Activated T-cell treated with anti-CD3 and anti-CD28 coated beads, Interleukin-2, amount 50 U/mL, for 72 hours (primary cell): ENCODE data around the gene TCEA2. TPM values are rescaled to one million over a fixed set of nuclear protein-coding genes. Genes with fewer than 3 reads are reported as not detected.

Source experiments
- ATAC-seq, 2 donors: fragments of 150-1000 bp; cut with Tn5 transposase; replicated peaks in 1 of 2; 2 replicates each; pipeline ENCODE4 v1.10.0; 2021; ENCODE audit warnings: moderate library complexity in 2 of 2, mild to moderate bottlenecking in 1 of 2
- DNase-seq, 2 donors: peaks; one replicate each; pipeline ENCODE4 v3.0.0; 2021 to 2022; ENCODE audit warnings: mixed read lengths in 1 of 2
- H3K27ac Mint-ChIP-seq: one replicate; pipeline ENCODE4 v1.8.0; 2022; ENCODE audit warnings: mild to moderate bottlenecking, moderate library complexity, mixed read lengths
- H3K27me3 Mint-ChIP-seq: one replicate; pipeline ENCODE4 v1.8.0; 2022; ENCODE audit warnings: low read depth, mixed read lengths
- H3K36me3 Mint-ChIP-seq, 2 donors: one replicate each; pipeline ENCODE4 v1.8.0; 2022; ENCODE audit warnings: mixed read lengths in 2 of 2, mild to moderate bottlenecking in 1 of 2; ENCODE audit not compliant: insufficient read depth in 2 of 2
- H3K4me1 Mint-ChIP-seq: one replicate; pipeline ENCODE4 v1.8.0; 2022; ENCODE audit warnings: low read depth, mixed read lengths
- H3K4me3 Mint-ChIP-seq, 2 donors: one replicate each; pipeline ENCODE4 v1.8.0; 2022; ENCODE audit warnings: mild to moderate bottlenecking in 2 of 2, mixed read lengths in 2 of 2, moderate library complexity in 2 of 2
- H3K9me3 Mint-ChIP-seq, 2 donors: one replicate each; pipeline ENCODE4 v1.8.0; 2022; ENCODE audit warnings: mixed read lengths in 2 of 2
- total RNA-seq, 2 donors: library from RNA; stranded (reverse); gene quantifications; one replicate each; pipeline ENCODE4 v1.2.3, GENCODE V29; 2022

TCEA2 gene
- total RNA-seq, 2 donors from 2014 or later = 55.5 to 61.6 TPM

DNA sequence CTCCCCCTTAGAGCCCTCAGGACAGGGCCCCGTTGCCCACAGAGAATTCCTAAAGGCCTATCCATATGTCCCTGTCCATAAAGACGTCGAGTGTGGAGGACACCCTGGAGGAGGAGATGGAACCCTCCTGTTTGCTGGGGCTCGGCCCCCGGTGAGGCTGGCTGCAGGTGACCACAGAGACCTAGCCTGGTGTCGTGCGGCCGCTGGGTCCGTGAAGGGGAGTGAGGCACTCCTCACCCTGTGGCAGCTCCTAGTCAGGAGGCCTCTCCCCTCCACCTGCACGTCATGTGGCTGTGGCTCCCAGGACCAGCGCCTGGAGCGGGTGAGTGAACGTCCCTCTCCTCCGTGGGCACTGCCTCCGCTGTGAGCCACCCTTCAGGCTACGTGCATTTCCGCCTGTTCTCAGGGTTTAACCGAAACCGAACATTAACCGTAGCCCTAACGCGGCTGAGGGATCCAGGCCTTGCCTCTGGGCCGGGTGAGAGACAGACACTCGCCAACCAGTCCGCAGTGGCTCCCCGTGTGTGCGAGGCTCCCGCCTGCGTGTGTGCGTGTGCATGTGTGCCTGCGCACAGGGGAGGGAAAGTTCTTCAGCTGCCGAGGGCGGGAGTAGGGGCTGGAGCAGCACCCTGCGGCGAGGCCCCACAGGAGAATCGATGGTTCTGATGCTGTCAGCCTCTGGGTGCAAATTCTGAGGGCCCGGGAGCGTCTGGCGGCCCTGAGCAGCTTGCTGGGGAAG is 5.9 kb upstream of the TCEA2 start:
- peak; percentile 35 to 51 for ATAC-seq
- Mint-ChIP-seq H3K4me3 (peak overlapping the region; percentile 65 to 68), H3K9me3 (no peaks in the 10 kb centered on the region), H3K27me3 (peaks cover 9% of the 10 kb centered on the region), H3K36me3 (no peaks in the 10 kb centered on the region), H3K27ac (no peak overlapping the region), H3K4me1 (peaks cover 26% of the 10 kb centered on the region)
- DNase-seq = no peak

DNA sequence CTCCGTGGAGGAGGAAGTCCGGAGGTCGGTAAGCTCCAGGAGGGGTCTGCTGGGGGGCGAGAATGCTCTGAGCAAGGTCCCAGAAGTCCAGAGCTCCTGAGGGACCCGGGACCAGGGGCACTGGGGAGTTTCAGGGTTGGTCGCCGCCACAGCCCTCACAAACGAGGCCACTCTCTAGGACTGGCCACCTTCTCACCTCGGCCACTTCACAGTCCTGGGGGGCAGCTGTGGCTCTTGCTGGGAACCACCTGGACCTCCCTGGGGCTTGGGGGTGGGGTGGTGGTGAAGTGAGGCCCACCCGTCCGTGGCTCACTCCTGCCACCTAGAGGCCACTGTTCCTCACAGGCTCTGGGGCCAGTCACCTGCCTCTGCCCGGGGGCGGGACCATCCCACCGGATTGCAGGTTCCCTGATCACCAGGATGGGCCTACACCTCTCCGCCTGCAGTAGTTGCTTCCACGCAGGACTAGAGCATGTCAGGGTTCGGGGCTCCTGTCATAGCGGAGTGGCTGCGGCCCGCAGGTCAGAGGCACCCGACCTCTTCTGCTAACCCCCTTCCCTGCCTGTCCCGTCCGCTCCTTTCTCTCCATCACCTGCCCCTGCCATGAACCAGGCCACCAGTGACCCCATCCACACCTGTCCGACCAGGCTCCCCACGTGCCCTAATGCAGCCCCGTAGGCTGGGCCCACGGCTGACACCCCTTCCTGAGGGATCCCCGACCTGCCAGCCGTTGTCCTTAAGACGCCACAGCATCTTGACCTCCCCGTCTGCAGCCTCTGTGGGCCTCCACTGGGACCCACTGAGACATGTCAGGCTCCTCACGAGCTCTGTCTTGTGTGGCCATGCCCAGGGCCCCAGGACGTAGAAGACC is 5.1 kb upstream of the TCEA2 start:
- Mint-ChIP-seq H3K27ac (no peak overlapping the region), H3K4me3 (peak overlapping the region; percentile 65 to 68), H3K9me3 (no peaks in the 10 kb centered on the region), H3K36me3 (no peaks in the 10 kb centered on the region), H3K4me1 (peaks cover 31% of the 10 kb centered on the region), H3K27me3 (peaks cover 9% of the 10 kb centered on the region)
- DNase-seq (peak; percentile 87 to 89), ATAC-seq (peak; percentile 78 to 83)

DNA sequence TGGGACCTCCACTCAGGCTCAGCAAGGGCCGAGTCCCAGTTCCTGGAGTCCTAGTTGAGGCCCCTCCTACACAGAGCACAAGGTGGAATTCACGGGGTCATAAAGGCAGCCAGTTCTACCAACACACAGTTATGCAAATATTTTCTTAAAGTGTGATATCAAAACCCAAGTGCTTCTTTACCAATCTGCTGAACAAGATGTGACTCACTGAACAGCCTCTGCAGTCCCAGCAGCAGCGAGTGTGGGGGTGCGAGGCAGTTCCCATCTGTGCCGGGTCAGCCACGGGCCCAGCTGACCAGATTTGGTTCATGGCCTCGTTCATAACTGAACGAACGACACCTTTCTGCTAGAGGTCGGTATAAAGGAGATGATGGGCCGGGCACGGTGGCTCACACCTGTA is 4.5 kb upstream of the TCEA2 start:
- Mint-ChIP-seq H3K4me1 (peaks cover 32% of the 10 kb centered on the region), H3K9me3 (no peaks in the 10 kb centered on the region), H3K36me3 (no peaks in the 10 kb centered on the region), H3K27ac (no peak overlapping the region), H3K4me3 (peak overlapping the region; percentile 61 to 63), H3K27me3 (peaks cover 3% of the 10 kb centered on the region)
- no peak for ATAC-seq
- no peak for DNase-seq

GRCh38 chr20:64062276-64062595 is 762 bp upstream of the TCEA2 start:
- ATAC-seq = no peak
- Mint-ChIP-seq H3K4me1 (peaks cover 66% of the 10 kb centered on the region), H3K4me3 (peak overlapping the region; percentile 84 to 95), H3K36me3 (no peaks in the 10 kb centered on the region), H3K9me3 (no peaks in the 10 kb centered on the region), H3K27me3 (no peaks in the 10 kb centered on the region), H3K27ac (no peak overlapping the region)
- DNase-seq = no peak

GRCh38 chr20:64063389-64064144 is 569 bp downstream of the TCEA2 start:
- Mint-ChIP-seq H3K4me3 (peak overlapping the region; percentile 84 to 95), H3K4me1 (peaks cover 58% of the 10 kb centered on the region), H3K9me3 (no peaks in the 10 kb centered on the region), H3K27me3 (no peaks in the 10 kb centered on the region), H3K27ac (peak overlapping the region; percentile 3), H3K36me3 (no peaks in the 10 kb centered on the region)
- DNase-seq (peak; percentile 54 to 55), ATAC-seq (no peak)

GRCh38 chr20:64064145-64064698 is 1.2 kb downstream of the TCEA2 start:
- H3K36me3 Mint-ChIP-seq = no peaks in the 10 kb centered on the region

GRCh38 chr20:64065062-64065973 is 2.3 kb downstream of the TCEA2 start:
- ATAC-seq (no peak), DNase-seq (no peak)
- Mint-ChIP-seq H3K4me3 (peak overlapping the region; percentile 65 to 71), H3K36me3 (no peaks in the 10 kb centered on the region), H3K27ac (peak overlapping the region; percentile 22), H3K4me1 (peaks cover 51% of the 10 kb centered on the region), H3K27me3 (no peaks in the 10 kb centered on the region), H3K9me3 (no peaks in the 10 kb centered on the region)

More at GRCh38 chr20:64064145-64064698, 1.2 kb downstream of the TCEA2 start:
- DNase-seq = no peak
- peak overlapping the region; percentile 84 to 95 for H3K4me3 Mint-ChIP-seq
- H3K9me3 Mint-ChIP-seq = no peaks in the 10 kb centered on the region
- no peaks in the 10 kb centered on the region for H3K27me3 Mint-ChIP-seq
- H3K4me1 Mint-ChIP-seq = peaks cover 55% of the 10 kb centered on the region
- no peak overlapping the region for H3K27ac Mint-ChIP-seq
- ATAC-seq = no peak

DNA sequence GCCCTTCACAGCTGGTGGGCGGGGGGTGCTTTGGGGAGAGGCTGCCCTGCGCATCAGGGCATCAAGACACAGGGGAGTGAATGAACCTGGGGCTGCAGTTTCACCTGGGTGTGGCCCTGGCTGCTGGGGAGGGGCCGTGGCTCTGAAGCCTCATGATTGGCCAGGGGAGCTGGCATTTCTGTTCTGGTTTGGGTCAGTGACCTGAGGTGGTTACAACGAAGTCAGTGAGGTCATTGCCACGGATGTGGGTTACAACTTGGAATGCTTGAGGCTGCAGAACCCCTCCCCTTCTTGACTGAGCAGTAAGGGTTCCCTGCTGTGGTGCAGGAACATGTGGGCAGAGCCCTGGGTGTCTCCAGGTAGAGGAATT is 3.0 kb downstream of the TCEA2 start:
- Mint-ChIP-seq H3K36me3 (no peaks in the 10 kb centered on the region), H3K9me3 (no peaks in the 10 kb centered on the region), H3K4me1 (peaks cover 51% of the 10 kb centered on the region), H3K4me3 (peak overlapping the region; percentile 65 to 71), H3K27me3 (no peaks in the 10 kb centered on the region), H3K27ac (peak overlapping the region; percentile 70)
- DNase-seq (peak; percentile 84), ATAC-seq (peak; percentile 72 to 77)

- DNase-seq = no peak
- Mint-ChIP-seq H3K4me3 (peak overlapping the region in 1 of 2 donors; percentile 6), H3K9me3 (no peaks in the 10 kb centered on the region), H3K4me1 (peaks cover 46% of the 10 kb centered on the region), H3K36me3 (peaks cover 0 to under 1% of the 10 kb centered on the region in 2 donors), H3K27me3 (no peaks in the 10 kb centered on the region), H3K27ac (no peak overlapping the region)
- no peak for ATAC-seq
These were observed 4.1 kb downstream of the TCEA2 start for GRCh38 chr20:64067005-64067632.

GRCh38 chr20:64067733-64068307 is 4.8 kb downstream of the TCEA2 start:
- Mint-ChIP-seq H3K36me3 (peaks cover 0 to 2% of the 10 kb centered on the region in 2 donors), H3K4me3 (no peak overlapping the region), H3K27me3 (no peaks in the 10 kb centered on the region), H3K4me1 (peaks cover 42% of the 10 kb centered on the region), H3K9me3 (no peaks in the 10 kb centered on the region), H3K27ac (no peak overlapping the region)
- DNase-seq (no peak), ATAC-seq (no peak)

DNA sequence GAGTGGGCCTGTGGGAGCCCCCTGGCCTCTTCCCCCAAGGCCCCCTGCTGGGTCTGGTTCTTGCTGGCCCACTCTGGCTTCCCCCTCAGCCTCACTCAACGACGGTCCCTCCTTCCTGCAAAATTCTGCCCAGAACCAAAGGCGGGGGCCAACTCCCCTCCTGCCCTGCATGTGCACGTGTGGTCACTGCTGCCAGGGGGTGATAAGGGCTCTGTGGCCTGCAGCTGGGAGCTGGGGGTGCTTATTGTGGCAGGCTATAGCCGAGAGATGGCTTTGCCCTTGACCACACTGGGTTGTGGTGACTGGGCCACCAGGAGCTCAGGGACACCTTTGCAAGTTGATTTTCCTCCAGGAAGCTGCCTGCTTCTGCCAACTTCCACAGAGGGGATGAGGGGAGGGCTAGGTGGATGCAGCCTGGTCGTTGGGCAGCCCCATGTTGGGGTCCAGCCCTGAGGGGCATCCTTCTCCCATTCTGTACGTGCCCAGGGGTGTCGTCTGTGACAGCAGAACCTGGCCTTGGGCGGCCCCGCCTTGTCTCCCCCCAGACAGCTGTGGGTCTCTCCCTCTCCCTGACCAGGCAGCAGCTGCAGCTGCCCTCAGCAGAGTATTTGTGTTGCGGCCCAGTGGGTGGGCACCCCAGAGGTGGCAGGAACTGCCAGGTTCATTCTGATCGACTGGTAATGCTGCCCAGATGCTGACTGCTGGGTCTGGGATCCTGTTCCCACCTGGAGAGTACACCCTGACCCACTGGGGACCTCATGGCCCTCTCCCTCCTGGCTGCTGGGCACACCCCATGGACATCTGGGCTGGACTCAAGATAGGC is 5.6 kb downstream of the TCEA2 start:
- ATAC-seq = no peak
- Mint-ChIP-seq H3K4me1 (peaks cover 41% of the 10 kb centered on the region), H3K27me3 (no peaks in the 10 kb centered on the region), H3K27ac (no peak overlapping the region), H3K4me3 (no peak overlapping the region), H3K36me3 (peaks cover 0 to 2% of the 10 kb centered on the region in 2 donors), H3K9me3 (no peaks in the 10 kb centered on the region)
- DNase-seq = no peak
